ENCODE data around the gene ZNF750. TPM values are rescaled to one million over a fixed set of nuclear protein-coding genes. Genes with fewer than 3 reads are reported as not detected.

Gene ZNF750
- total RNA-seq, 1 donor from 2014 or later: not detected

DNA sequence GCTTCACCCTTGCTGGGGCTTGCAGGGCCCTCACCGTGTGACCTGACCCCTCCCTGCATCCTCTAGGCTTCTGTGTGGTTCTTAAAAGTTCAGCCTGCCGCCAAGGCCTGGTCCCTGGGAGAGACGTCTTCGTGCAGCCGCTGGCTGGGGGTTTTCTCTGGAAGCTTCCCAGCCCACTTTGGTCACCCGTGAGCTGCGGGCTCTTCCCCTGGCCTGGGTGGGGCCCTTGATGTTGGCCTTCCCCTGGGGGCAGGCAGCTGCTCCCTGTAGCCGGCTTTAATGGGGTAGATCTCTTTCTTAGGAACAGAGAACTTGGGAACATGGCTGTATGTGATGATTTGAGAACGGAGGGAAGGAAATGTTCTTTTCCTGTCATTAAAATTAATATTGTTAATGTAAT is 32.7 kb downstream of the ZNF750 start:
- H3K79me2 ChIP-seq (ENCODE audit: low read depth): peaks cover 14% of the 10 kb centered on the region
- Mint-ChIP-seq H3K27me3 (ENCODE audit: insufficient read depth, low read depth) (peaks cover 7% of the 10 kb centered on the region), H3K4me3 (no peak overlapping the region), H3K36me3 (peaks cover 12% of the 10 kb centered on the region), H3K27ac (no peak overlapping the region), H3K9me3 (peaks cover 7% of the 10 kb centered on the region), H3K4me1 (peaks cover 5% of the 10 kb centered on the region)
- no peak overlapping the region for H3K4me2 ChIP-seq
- H3K4me3 ChIP-seq: no peak overlapping the region
- no peaks in the 10 kb centered on the region for H3K9me3 ChIP-seq (ENCODE audit: low read depth)
- H4K20me1 ChIP-seq (ENCODE audit: low read depth): no peaks in the 10 kb centered on the region
- H3K36me3 ChIP-seq: no peaks in the 10 kb centered on the region
- DNase-seq (ENCODE audit: low spot score): no peak
- no peak overlapping the region for H2AFZ ChIP-seq (replicated peaks)
- H3K4me1 ChIP-seq: no peaks in the 10 kb centered on the region
- no peak overlapping the region for H3K9ac ChIP-seq
- no peak overlapping the region for H3K27ac ChIP-seq
- no peak for TF ChIP-seq EZH2phosphoT487 (IDR thresholded peaks at IDR 0.05)
- no peak for TF ChIP-seq EZH2 (IDR thresholded peaks at IDR 0.05)
- TF ChIP-seq, protein P1, sequence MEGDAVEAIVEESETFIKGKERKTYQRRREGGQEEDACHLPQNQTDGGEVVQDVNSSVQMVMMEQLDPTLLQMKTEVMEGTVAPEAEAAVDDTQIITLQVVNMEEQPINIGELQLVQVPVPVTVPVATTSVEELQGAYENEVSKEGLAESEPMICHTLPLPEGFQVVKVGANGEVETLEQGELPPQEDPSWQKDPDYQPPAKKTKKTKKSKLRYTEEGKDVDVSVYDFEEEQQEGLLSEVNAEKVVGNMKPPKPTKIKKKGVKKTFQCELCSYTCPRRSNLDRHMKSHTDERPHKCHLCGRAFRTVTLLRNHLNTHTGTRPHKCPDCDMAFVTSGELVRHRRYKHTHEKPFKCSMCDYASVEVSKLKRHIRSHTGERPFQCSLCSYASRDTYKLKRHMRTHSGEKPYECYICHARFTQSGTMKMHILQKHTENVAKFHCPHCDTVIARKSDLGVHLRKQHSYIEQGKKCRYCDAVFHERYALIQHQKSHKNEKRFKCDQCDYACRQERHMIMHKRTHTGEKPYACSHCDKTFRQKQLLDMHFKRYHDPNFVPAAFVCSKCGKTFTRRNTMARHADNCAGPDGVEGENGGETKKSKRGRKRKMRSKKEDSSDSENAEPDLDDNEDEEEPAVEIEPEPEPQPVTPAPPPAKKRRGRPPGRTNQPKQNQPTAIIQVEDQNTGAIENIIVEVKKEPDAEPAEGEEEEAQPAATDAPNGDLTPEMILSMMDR (IDR thresholded peaks at IDR 0.05): no peak
- H3K27me3 ChIP-seq: no peaks in the 10 kb centered on the region
- H3F3A ChIP-seq (ENCODE audit: low read depth): no peaks in the 10 kb centered on the region

DNA sequence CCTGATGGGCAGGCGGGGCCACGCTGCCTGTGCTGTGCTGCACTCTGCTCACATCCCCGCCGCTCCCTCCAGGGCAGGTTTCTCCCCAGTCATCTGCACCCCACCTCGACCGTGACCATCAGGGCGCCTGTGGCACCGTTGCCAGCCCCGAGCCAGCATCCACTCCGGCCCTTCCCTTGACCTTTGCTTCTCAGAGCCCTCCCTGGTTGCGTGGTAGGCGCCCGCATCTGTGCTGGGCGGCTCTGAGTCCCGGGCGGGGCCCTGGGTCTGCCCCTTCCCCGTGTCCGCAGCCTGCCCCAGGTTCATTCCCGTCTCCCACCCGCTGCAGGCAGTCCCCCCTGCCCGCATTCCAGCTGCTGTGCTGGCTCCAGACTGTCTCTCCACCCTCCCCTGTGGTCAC is 33.2 kb downstream of the ZNF750 start:
- no peak overlapping the region for H3K27ac ChIP-seq
- Mint-ChIP-seq H3K4me1 (peaks cover 7% of the 10 kb centered on the region), H3K27me3 (ENCODE audit: insufficient read depth, low read depth) (peaks cover 8% of the 10 kb centered on the region), H3K36me3 (peaks cover 16% of the 10 kb centered on the region), H3K4me3 (no peak overlapping the region), H3K27ac (no peak overlapping the region), H3K9me3 (peaks cover 9% of the 10 kb centered on the region)
- no peak overlapping the region for H3K4me2 ChIP-seq
- H3K36me3 ChIP-seq: no peaks in the 10 kb centered on the region
- H3K79me2 ChIP-seq (ENCODE audit: low read depth): peaks cover 17% of the 10 kb centered on the region
- no peaks in the 10 kb centered on the region for H3K27me3 ChIP-seq
- no peaks in the 10 kb centered on the region for H4K20me1 ChIP-seq (ENCODE audit: low read depth)
- H3K9ac ChIP-seq: no peak overlapping the region
- no peak overlapping the region for H3K4me3 ChIP-seq
- H2AFZ ChIP-seq (replicated peaks): no peak overlapping the region
- no peaks in the 10 kb centered on the region for H3K4me1 ChIP-seq
- DNase-seq (ENCODE audit: low spot score): no peak
- TF ChIP-seq EZH2 (IDR thresholded peaks at IDR 0.05) (no peak), EZH2phosphoT487 (IDR thresholded peaks at IDR 0.05) (no peak)
- TF ChIP-seq, protein P1 (IDR thresholded peaks at IDR 0.05): no peak
- H3F3A ChIP-seq (ENCODE audit: low read depth): no peaks in the 10 kb centered on the region
- H3K9me3 ChIP-seq (ENCODE audit: low read depth): no peaks in the 10 kb centered on the region

DNA sequence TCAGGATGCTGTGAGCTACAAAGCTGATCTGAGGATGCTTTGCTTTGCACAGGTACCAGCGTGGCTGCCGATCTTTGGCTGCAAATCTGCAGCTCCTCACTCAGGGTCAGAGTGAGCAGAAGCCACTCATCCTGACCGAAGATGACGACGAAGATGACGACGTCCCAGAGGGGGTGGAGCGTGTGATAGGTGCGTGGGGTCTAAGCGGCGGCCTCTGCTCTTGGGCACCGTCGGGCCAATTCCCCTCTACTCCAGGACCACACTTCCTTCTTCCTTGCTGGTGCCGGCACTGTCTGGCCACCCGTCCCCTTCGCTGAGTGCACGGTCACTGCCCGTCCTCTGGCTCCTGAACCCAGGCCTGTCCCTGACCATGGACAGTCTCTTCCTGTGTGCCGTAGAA is 34.0 kb downstream of the ZNF750 start:
- H3K9me3 ChIP-seq (ENCODE audit: low read depth): no peaks in the 10 kb centered on the region
- H3K4me3 Mint-ChIP-seq: peak overlapping the region; percentile 13
- no peaks in the 10 kb centered on the region for H4K20me1 ChIP-seq (ENCODE audit: low read depth)
- no peaks in the 10 kb centered on the region for H3K27me3 ChIP-seq
- H3K36me3 Mint-ChIP-seq: peaks cover 22% of the 10 kb centered on the region
- DNase-seq (ENCODE audit: low spot score): no peak
- TF ChIP-seq, protein P1 (IDR thresholded peaks at IDR 0.05): no peak
- no peak for TF ChIP-seq EZH2phosphoT487 (IDR thresholded peaks at IDR 0.05)
- no peak for TF ChIP-seq EZH2 (IDR thresholded peaks at IDR 0.05)
- no peaks in the 10 kb centered on the region for H3K4me1 ChIP-seq
- H3K79me2 ChIP-seq (ENCODE audit: low read depth): peaks cover 17% of the 10 kb centered on the region
- no peak overlapping the region for H3K27ac ChIP-seq
- H2AFZ ChIP-seq (replicated peaks): no peak overlapping the region
- H3K9me3 Mint-ChIP-seq: peaks cover 13% of the 10 kb centered on the region
- no peak overlapping the region for H3K9ac ChIP-seq
- H3K27me3 Mint-ChIP-seq (ENCODE audit: insufficient read depth, low read depth): peaks cover 11% of the 10 kb centered on the region
- H3K36me3 ChIP-seq: no peaks in the 10 kb centered on the region
- no peaks in the 10 kb centered on the region for H3F3A ChIP-seq (ENCODE audit: low read depth)
- H3K4me2 ChIP-seq: no peak overlapping the region
- peaks cover 9% of the 10 kb centered on the region for H3K4me1 Mint-ChIP-seq
- no peak overlapping the region for H3K27ac Mint-ChIP-seq
- H3K4me3 ChIP-seq: no peak overlapping the region

Measured in neural progenitor cell (in vitro differentiated cells).